Gastrocnemius medialis (tissue), 4 donors: ENCODE data around the gene RFWD3.

Source experiments
- POLR2A ChIP-seq, 2 donors: fragments of 450-650 bp; IDR thresholded peaks; one replicate each; pipeline ENCODE4 v1.6.1; 2017; ENCODE audit warnings: antibody characterized with exemption in 2 of 2, mild to moderate bottlenecking in 2 of 2, moderate library complexity in 2 of 2
- TF ChIP-seq, protein P1 (sequence below), 5 experiments: fragments of 450-650 bp in 3 of 5; fragments of 200-600 bp in 2 of 5; sonication (generic) in 2 of 5; IDR thresholded peaks in 4 of 5; conservative IDR thresholded peaks in 1 of 5; 1 replicate in 4 of 5; 2 replicates in 1 of 5; pipeline ENCODE4 v1.5.1; 2016 to 2019; ENCODE audit warnings: antibody characterized with exemption in 5 of 5, mild to moderate bottlenecking in 3 of 5, moderate library complexity in 3 of 5

DNA sequence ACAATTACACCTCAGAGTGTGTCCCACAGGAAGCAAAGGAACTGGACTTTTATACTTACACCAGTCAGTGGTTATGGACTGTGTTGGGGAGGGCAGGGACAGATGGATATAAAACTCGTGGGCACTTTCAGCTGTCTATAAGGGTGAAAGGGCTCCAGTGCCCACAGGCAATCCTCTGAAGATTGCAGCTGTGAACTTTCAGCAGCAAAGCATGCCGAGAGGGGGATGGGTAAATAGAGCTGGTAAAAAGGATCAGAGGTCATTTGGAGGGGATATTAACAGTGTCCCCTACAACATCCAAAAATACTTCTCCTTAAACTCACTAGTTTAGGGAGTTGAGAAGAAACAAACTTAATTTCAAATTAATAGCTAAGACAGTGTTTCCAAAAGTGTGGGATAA lies 13.3 kb upstream of the RFWD3 start:
- TF ChIP-seq, protein P1, sequence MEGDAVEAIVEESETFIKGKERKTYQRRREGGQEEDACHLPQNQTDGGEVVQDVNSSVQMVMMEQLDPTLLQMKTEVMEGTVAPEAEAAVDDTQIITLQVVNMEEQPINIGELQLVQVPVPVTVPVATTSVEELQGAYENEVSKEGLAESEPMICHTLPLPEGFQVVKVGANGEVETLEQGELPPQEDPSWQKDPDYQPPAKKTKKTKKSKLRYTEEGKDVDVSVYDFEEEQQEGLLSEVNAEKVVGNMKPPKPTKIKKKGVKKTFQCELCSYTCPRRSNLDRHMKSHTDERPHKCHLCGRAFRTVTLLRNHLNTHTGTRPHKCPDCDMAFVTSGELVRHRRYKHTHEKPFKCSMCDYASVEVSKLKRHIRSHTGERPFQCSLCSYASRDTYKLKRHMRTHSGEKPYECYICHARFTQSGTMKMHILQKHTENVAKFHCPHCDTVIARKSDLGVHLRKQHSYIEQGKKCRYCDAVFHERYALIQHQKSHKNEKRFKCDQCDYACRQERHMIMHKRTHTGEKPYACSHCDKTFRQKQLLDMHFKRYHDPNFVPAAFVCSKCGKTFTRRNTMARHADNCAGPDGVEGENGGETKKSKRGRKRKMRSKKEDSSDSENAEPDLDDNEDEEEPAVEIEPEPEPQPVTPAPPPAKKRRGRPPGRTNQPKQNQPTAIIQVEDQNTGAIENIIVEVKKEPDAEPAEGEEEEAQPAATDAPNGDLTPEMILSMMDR (IDR thresholded peaks at IDR 0.05 in 4 of 5, conservative IDR thresholded peaks at IDR 0.05 in 1 of 5) = no peak
- TF ChIP-seq POLR2A (IDR thresholded peaks at IDR 0.05) = no peak
